NT2/D1 (cell line): ENCODE data around the gene KRTAP10-7.

Source experiments
- DNase-seq: peaks from one replicate; pipeline ENCODE4 v3.0.0-alpha.2; 2011; ENCODE audit warnings: low read depth, low spot score
- H3K27me3 ChIP-seq: 2 replicates; pipeline ENCODE4 v1.6.0; 2011; ENCODE audit warnings: mild to moderate bottlenecking; ENCODE audit not compliant: insufficient read length, insufficient read depth
- H3K36me3 ChIP-seq: 2 replicates; pipeline ENCODE4 v1.6.1; 2011; ENCODE audit warnings: mild to moderate bottlenecking, low read length, mixed read lengths; ENCODE audit not compliant: insufficient read depth, insufficient read length
- H3K4me1 ChIP-seq: 2 replicates; pipeline ENCODE4 v1.5.1; 2011; ENCODE audit not compliant: insufficient read depth, insufficient read length
- H3K4me3 ChIP-seq: 2 replicates; pipeline ENCODE4 v1.5.1; 2011; ENCODE audit warnings: low read depth; ENCODE audit not compliant: insufficient read length
- H3K9ac ChIP-seq: 2 replicates; pipeline ENCODE4 v1.6.0; 2011; ENCODE audit warnings: low read depth; ENCODE audit not compliant: insufficient read length
- H3K9me3 ChIP-seq: 2 replicates; pipeline ENCODE4 v1.5.1; 2011; ENCODE audit warnings: mild to moderate bottlenecking, low read length; ENCODE audit not compliant: insufficient read depth
- SUZ12 ChIP-seq: IDR thresholded peaks from 2 replicates; pipeline ENCODE4 v1.6.1; 2011; ENCODE audit not compliant: insufficient read length, insufficient read depth; ENCODE audit errors: extremely low read depth
- YY1 ChIP-seq: IDR thresholded peaks from 2 replicates; pipeline ENCODE4 v1.6.1; 2011; ENCODE audit not compliant: insufficient read length, insufficient read depth
- ZNF274 ChIP-seq: IDR thresholded peaks from 2 replicates; pipeline ENCODE4 v1.6.1; 2011; ENCODE audit warnings: mild to moderate bottlenecking, low read depth, low read length

Gene KRTAP10-7

GRCh38 chr21:44650973-44651675, 50.7 kb downstream of the KRTAP10-7 start:
- Histone ChIP-seq H3K9ac (no peak overlapping the region), H3K36me3 (no peaks in the 10 kb centered on the region), H3K27me3 (no peaks in the 10 kb centered on the region), H3K4me3 (no peak overlapping the region), H3K4me1 (peaks cover 10% of the 10 kb centered on the region), H3K9me3 (no peaks in the 10 kb centered on the region; the same call in 1 of the 2 replicates)
- no peak for DNase-seq
- TF ChIP-seq ZNF274 (no peak), SUZ12 (no peak), YY1 (no peak)
